ENCODE data around the gene PANK3.

PANK3 gene

DNA sequence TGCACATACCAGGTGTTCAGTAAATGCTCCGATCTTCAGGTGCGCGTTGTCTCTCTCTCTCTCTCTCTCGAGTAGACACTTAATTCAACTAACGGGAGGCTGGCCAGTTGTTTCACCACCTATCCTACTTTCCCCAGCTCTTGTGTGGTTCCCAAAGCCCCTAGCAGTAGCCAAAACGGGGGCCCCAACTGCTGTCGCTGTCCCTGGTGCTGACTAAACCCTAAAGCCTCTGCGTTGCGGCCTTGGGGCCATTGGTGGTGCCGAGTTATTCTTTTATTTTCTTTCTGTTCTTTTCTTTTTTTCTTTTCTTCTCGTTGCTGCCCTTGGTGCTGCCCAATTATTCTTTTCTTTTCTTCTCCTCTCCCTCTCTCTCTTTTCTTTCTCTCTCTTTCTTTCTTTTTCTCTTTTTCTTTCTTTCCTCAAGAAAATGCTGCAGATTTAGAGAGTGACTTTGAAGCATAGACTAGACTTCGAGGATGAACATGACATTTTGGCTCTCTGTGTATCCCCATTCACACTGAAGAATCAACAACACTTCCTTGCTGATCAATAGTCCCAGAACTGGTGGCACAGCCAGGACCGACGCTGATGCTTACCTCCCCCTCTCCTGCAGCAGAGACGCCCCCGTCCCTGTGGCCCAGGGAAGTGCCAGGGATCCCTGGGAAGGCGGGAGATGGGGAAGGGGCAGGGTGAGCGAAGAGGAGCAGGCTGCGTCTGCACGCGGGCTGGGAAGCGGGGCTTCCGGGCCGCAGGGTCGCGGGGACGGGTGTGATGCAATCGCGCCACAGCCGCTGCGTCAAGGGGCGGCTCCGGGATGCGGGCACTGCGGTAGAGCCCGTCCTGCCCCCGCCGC, 50.4 kb downstream of the PANK3 start, which contains the start of gene FBLL1:
TSS of gene FBLL1 (plus strand) at position 785 of the 853 bp plus-strand sequence. CDS start 200 bp downstream, outside the sequence.
- no peak within 1 kb of the TSS for H2BK15ac ChIP-seq (ENCODE audit: low read length)
- no peak within 1 kb of the TSS for H3K27ac ChIP-seq (replicated peaks; ENCODE audit: low read length)
- peaks cover 4 to 6% of the 10 kb centered on the region in 2 donors for H3K9me3 ChIP-seq (replicated peaks in 1 of 2; ENCODE audit: control insufficient read depth in 2 of 2, insufficient read depth in 1 of 2, low read depth in 1 of 2, low read length in 2 of 2)
- H2BK12ac ChIP-seq (ENCODE audit: low read length), result no peak within 1 kb of the TSS
- peak within 1 kb of the TSS; percentile 26 for H4K8ac ChIP-seq (ENCODE audit: low read depth, low read length)
- H3K9ac ChIP-seq (ENCODE audit: low read depth, low read length, poor library complexity), result peak within 1 kb of the TSS; percentile 85
- peak within 1 kb of the TSS; percentile 38 for H2AK5ac ChIP-seq (ENCODE audit: low read depth, low read length)
- peaks cover 0 to 6% of the 10 kb centered on the region in 2 donors for H3K4me1 ChIP-seq (ENCODE audit: control insufficient read depth in 2 of 2, insufficient read depth in 1 of 2, low read depth in 1 of 2, low read length in 2 of 2)
- peak within 1 kb of the TSS; percentile 92 for H3K4me2 ChIP-seq (ENCODE audit: insufficient read depth, low read length, poor library complexity, severe bottlenecking)
- H4K91ac ChIP-seq (ENCODE audit: low read depth, low read length, poor library complexity), result peak within 1 kb of the TSS; percentile 76
- peak within 1 kb of the TSS; percentile 95 for H3K14ac ChIP-seq (ENCODE audit: low read length)
- peak within 1 kb of the TSS; percentile 48 to 80 for H3K4me3 ChIP-seq (ENCODE audit: low read length in 2 of 2)
- peak; percentile 81 for DNase-seq (ENCODE audit: low spot score)
- H2BK5ac ChIP-seq (ENCODE audit: low read length), result no peak within 1 kb of the TSS
- peak within 1 kb of the TSS; percentile 87 for H2AFZ ChIP-seq (ENCODE audit: low read length)
- peak within 1 kb of the TSS; percentile 89 for H3K23ac ChIP-seq (ENCODE audit: low read depth, low read length, poor library complexity)
- no peak within 1 kb of the TSS for H2BK120ac ChIP-seq (ENCODE audit: low read depth, low read length)
- peaks cover 4% of the 10 kb centered on the region for H3K79me1 ChIP-seq (ENCODE audit: low read depth, low read length)
- peak within 1 kb of the TSS; percentile 57 for H3K18ac ChIP-seq (ENCODE audit: low read length)
- H3K4ac ChIP-seq (ENCODE audit: low read length), result no peak within 1 kb of the TSS
- H3K27me3 ChIP-seq (ENCODE audit: control insufficient read depth in 3 of 3, insufficient read depth in 3 of 3, low read depth in 1 of 3, low read length in 3 of 3), result peaks cover 0 to 12% (median 6%) of the 10 kb centered on the region in 3 experiments
- no CpG with 5 or more reads among the region's 38 CpGs for WGBS, 2 donors (ENCODE audit: extremely low coverage in 2 of 2, insufficient read length in 2 of 2, insufficient replicate concordance in 1 of 2)
- H3K36me3 ChIP-seq (replicated peaks in 1 of 2; ENCODE audit: control insufficient read depth in 2 of 2, insufficient read depth in 2 of 2, low read length in 2 of 2), result no peaks in the 10 kb centered on the region

GRCh38 chr5:168527756-168528295, 51.3 kb downstream of the PANK3 start:
- no peak overlapping the region for H3K23ac ChIP-seq (ENCODE audit: low read depth, low read length, poor library complexity)
- H2AFZ ChIP-seq (ENCODE audit: low read length), result no peak overlapping the region
- H3K36me3 ChIP-seq (replicated peaks in 1 of 2; ENCODE audit: control insufficient read depth in 2 of 2, insufficient read depth in 2 of 2, low read length in 2 of 2), result peaks cover 0 to 5% of the 10 kb centered on the region in 2 donors
- H2BK12ac ChIP-seq (ENCODE audit: low read length), result no peak overlapping the region
- H2AK5ac ChIP-seq (ENCODE audit: low read depth, low read length), result no peak overlapping the region
- H3K4me2 ChIP-seq (ENCODE audit: insufficient read depth, low read length, poor library complexity, severe bottlenecking), result no peak overlapping the region
- H2BK5ac ChIP-seq (ENCODE audit: low read length), result no peak overlapping the region
- H3K4me3 ChIP-seq (ENCODE audit: low read length in 2 of 2), result no peak overlapping the region
- H4K91ac ChIP-seq (ENCODE audit: low read depth, low read length, poor library complexity), result no peak overlapping the region
- H3K9ac ChIP-seq (ENCODE audit: low read depth, low read length, poor library complexity), result no peak overlapping the region
- peaks cover 4% of the 10 kb centered on the region for H3K79me1 ChIP-seq (ENCODE audit: low read depth, low read length)
- no peak overlapping the region for H2BK15ac ChIP-seq (ENCODE audit: low read length)
- no peak overlapping the region for H3K4ac ChIP-seq (ENCODE audit: low read length)
- no peak overlapping the region for H2BK120ac ChIP-seq (ENCODE audit: low read depth, low read length)
- peaks cover 0 to 6% of the 10 kb centered on the region in 2 donors for H3K4me1 ChIP-seq (ENCODE audit: control insufficient read depth in 2 of 2, insufficient read depth in 1 of 2, low read depth in 1 of 2, low read length in 2 of 2)
- peaks cover 0 to 12% (median 6%) of the 10 kb centered on the region in 3 experiments for H3K27me3 ChIP-seq (ENCODE audit: control insufficient read depth in 3 of 3, insufficient read depth in 3 of 3, low read depth in 1 of 3, low read length in 3 of 3)
- H3K14ac ChIP-seq (ENCODE audit: low read length), result no peak overlapping the region
- DNase-seq (ENCODE audit: low spot score), result no peak
- no peak overlapping the region for H3K27ac ChIP-seq (replicated peaks; ENCODE audit: low read length)
- no CpG with 5 or more reads among the region's 4 CpGs for WGBS, 2 donors (ENCODE audit: extremely low coverage in 2 of 2, insufficient read length in 2 of 2, insufficient replicate concordance in 1 of 2)
- H4K8ac ChIP-seq (ENCODE audit: low read depth, low read length), result no peak overlapping the region
- no peak overlapping the region for H3K18ac ChIP-seq (ENCODE audit: low read length)
- peaks cover 4 to 6% of the 10 kb centered on the region in 2 donors for H3K9me3 ChIP-seq (replicated peaks in 1 of 2; ENCODE audit: control insufficient read depth in 2 of 2, insufficient read depth in 1 of 2, low read depth in 1 of 2, low read length in 2 of 2)

- Histone ChIP-seq H3K18ac (ENCODE audit: low read length) (no peak overlapping the region), H2AK5ac (ENCODE audit: low read depth, low read length) (no peak overlapping the region), H2AFZ (ENCODE audit: low read length) (no peak overlapping the region), H3K23ac (ENCODE audit: low read depth, low read length, poor library complexity) (no peak overlapping the region), H3K4me2 (ENCODE audit: insufficient read depth, low read length, poor library complexity, severe bottlenecking) (no peak overlapping the region), H3K4me3 (ENCODE audit: low read length in 2 of 2) (no peak overlapping the region), H3K14ac (ENCODE audit: low read length) (no peak overlapping the region), H4K91ac (ENCODE audit: low read depth, low read length, poor library complexity) (no peak overlapping the region), H2BK120ac (ENCODE audit: low read depth, low read length) (no peak overlapping the region), H3K36me3 (replicated peaks in 1 of 2; ENCODE audit: control insufficient read depth in 2 of 2, insufficient read depth in 2 of 2, low read length in 2 of 2) (peaks cover 2 to 9% of the 10 kb centered on the region in 2 donors), H2BK5ac (ENCODE audit: low read length) (no peak overlapping the region), H3K4me1 (ENCODE audit: control insufficient read depth in 2 of 2, insufficient read depth in 1 of 2, low read depth in 1 of 2, low read length in 2 of 2) (peaks cover 0 to 6% of the 10 kb centered on the region in 2 donors), H2BK12ac (ENCODE audit: low read length) (no peak overlapping the region), H3K9ac (ENCODE audit: low read depth, low read length, poor library complexity) (no peak overlapping the region), H3K27ac (replicated peaks; ENCODE audit: low read length) (no peak overlapping the region), H4K8ac (ENCODE audit: low read depth, low read length) (no peak overlapping the region), H3K27me3 (ENCODE audit: control insufficient read depth in 3 of 3, insufficient read depth in 3 of 3, low read depth in 1 of 3, low read length in 3 of 3) (peaks cover 0 to 12% (median 6%) of the 10 kb centered on the region in 3 experiments), H3K79me1 (ENCODE audit: low read depth, low read length) (peaks cover 4% of the 10 kb centered on the region), H3K9me3 (replicated peaks in 1 of 2; ENCODE audit: control insufficient read depth in 2 of 2, insufficient read depth in 1 of 2, low read depth in 1 of 2, low read length in 2 of 2) (peaks cover 4 to 6% of the 10 kb centered on the region in 2 donors), H2BK15ac (ENCODE audit: low read length) (no peak overlapping the region), H3K4ac (ENCODE audit: low read length) (no peak overlapping the region)
- DNase-seq (ENCODE audit: low spot score), result no peak
- WGBS, 2 donors (ENCODE audit: extremely low coverage in 2 of 2, insufficient read length in 2 of 2, insufficient replicate concordance in 1 of 2), result no CpG with 5 or more reads among the region's 2 CpGs
Measured at GRCh38 chr5:168525856-168526255, 53.3 kb downstream of the PANK3 start.

DNA sequence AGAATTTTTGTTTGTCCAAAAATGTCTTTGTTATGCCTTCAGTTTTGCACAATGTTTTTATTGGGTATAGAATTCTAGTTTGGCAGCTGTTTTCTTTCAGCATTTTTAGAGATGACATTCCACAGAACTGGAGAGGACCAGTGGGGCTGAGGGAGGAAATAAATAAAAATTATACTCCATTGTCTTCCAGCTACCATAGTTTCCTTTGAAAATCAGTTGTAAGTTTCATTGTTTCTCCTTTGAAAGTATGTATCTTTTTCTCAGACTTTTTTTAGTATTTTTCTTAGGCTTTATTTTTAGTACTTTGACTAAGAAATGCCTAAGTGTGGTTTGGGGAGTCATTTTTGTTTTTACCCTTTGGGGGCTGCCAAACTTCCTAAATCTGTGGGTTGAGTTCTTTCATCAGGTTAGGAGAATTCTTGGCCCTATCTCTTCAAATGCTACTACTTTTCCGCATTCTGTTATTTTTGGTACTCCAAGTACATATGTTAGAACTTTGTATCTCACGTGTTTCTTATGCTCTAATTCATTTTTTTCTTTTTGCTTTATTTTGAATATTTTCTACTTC, 65.2 kb downstream of the PANK3 start:
- Histone ChIP-seq H2BK12ac (ENCODE audit: low read length) (no peak overlapping the region), H3K36me3 (replicated peaks in 1 of 2; ENCODE audit: control insufficient read depth in 2 of 2, insufficient read depth in 2 of 2, low read length in 2 of 2) (peaks cover 28 to 99% of the 10 kb centered on the region in 2 donors), H3K4me2 (ENCODE audit: insufficient read depth, low read length, poor library complexity, severe bottlenecking) (no peak overlapping the region), H3K27me3 (ENCODE audit: control insufficient read depth in 3 of 3, insufficient read depth in 3 of 3, low read depth in 1 of 3, low read length in 3 of 3) (no peaks in the 10 kb centered on the region), H2AK5ac (ENCODE audit: low read depth, low read length) (no peak overlapping the region), H2AFZ (ENCODE audit: low read length) (no peak overlapping the region), H2BK5ac (ENCODE audit: low read length) (no peak overlapping the region), H3K14ac (ENCODE audit: low read length) (no peak overlapping the region), H3K4me3 (ENCODE audit: low read length in 2 of 2) (no peak overlapping the region), H3K4me1 (ENCODE audit: control insufficient read depth in 2 of 2, insufficient read depth in 1 of 2, low read depth in 1 of 2, low read length in 2 of 2) (no peaks in the 10 kb centered on the region), H3K27ac (replicated peaks; ENCODE audit: low read length) (no peak overlapping the region), H2BK15ac (ENCODE audit: low read length) (no peak overlapping the region), H4K91ac (ENCODE audit: low read depth, low read length, poor library complexity) (no peak overlapping the region), H3K23ac (ENCODE audit: low read depth, low read length, poor library complexity) (no peak overlapping the region), H3K4ac (ENCODE audit: low read length) (no peak overlapping the region), H2BK120ac (ENCODE audit: low read depth, low read length) (no peak overlapping the region), H3K79me1 (ENCODE audit: low read depth, low read length) (no peaks in the 10 kb centered on the region), H3K9ac (ENCODE audit: low read depth, low read length, poor library complexity) (no peak overlapping the region), H3K18ac (ENCODE audit: low read length) (no peak overlapping the region), H3K9me3 (replicated peaks in 1 of 2; ENCODE audit: control insufficient read depth in 2 of 2, insufficient read depth in 1 of 2, low read depth in 1 of 2, low read length in 2 of 2) (peaks cover 1 to 31% of the 10 kb centered on the region in 2 donors), H4K8ac (ENCODE audit: low read depth, low read length) (no peak overlapping the region)
- no CpG with 5 or more reads among the region's 2 CpGs for WGBS, 2 donors (ENCODE audit: extremely low coverage in 2 of 2, insufficient read length in 2 of 2, insufficient replicate concordance in 1 of 2)
- DNase-seq (ENCODE audit: low spot score), result no peak
